GM12875 (cell line): ENCODE results near the gene RAP1A.

Source experiments
- H3K4me3 ChIP-seq: one replicate; pipeline ENCODE4 v1.5.1; 2011; ENCODE audit warnings: low read depth, low read length, control low read depth
- CTCF ChIP-seq: IDR thresholded peaks from 2 replicates; pipeline ENCODE4 v1.5.1; 2011; ENCODE audit warnings: low read depth, mild to moderate bottlenecking, control low read depth, inconsistent platforms, low read length, moderate library complexity, borderline replicate concordance; ENCODE audit not compliant: insufficient read depth

Gene RAP1A

DNA sequence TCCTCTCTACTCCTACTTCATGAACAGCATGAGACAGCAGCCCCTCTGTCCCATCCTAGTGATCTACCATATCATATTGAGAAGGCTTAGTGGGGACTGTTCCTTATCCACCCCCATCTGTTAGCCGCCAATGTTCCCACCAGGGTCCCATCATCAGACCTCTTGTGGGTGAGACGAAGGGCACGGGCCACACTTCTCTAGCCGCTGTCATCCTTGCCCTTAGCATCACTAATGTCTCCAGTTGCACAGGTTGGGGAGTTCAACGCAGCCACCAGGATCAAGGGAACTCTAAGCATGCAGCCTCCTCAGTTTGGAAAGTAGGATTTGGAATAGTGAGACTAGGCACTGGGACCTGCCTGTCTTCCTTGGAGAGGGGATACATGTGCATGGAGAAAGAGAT, 99.5 kb downstream of the RAP1A start:
- no peak for TF ChIP-seq CTCF

GRCh38 chr1:111719674-111720132, 100.1 kb downstream of the RAP1A start:
- no peak for TF ChIP-seq CTCF
- H3K4me3 ChIP-seq: no peak overlapping the region

More for the DNA sequence above, 99.5 kb downstream of the RAP1A start:
- no peak overlapping the region for H3K4me3 ChIP-seq

GRCh38 chr1:111720274-111720976, 100.8 kb downstream of the RAP1A start:
- no peak for TF ChIP-seq CTCF
- no peak overlapping the region for H3K4me3 ChIP-seq

DNA sequence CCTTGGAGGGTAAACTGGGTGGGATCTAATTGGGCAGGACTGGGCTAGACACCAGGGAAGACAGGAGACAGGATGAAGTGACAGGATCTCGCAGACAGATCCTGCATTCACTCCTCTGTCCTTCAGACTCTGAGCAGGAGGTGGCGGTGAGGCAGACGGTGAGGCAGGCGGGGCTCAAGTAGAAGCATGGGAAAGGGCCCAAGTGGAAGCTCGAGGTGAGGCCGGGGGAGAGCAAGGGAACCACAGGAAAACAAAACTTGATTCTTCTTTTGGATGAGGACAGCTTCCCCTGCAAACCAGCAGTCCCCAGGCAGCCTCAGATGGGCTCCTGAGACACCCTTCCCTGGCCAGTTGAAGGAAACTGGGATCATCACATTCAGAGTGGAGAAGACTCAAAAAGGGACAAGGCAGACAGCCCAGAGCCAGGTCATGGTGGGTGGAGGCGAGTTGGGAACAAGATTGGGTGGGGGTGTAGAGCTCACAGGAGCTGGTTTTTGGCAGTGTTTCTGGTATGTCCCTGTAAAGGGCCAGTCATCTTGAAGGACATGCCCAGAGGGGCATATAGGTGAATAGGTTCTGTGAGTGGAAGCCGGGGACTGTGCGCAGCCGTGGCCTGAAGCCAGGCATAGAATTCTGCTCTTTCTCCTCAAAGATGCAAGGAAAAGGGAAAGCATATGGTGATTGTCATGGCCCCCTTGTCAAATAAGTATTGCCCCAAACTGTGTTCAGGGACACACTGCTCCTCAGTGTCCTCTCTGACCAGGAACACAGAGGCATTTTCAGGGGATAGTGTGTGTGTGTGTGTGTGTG, 101.6 kb downstream of the RAP1A start:
- no peak for TF ChIP-seq CTCF
- H3K4me3 ChIP-seq: no peak overlapping the region

GRCh38 chr1:111723091-111723806, 103.7 kb downstream of the RAP1A start:
- TF ChIP-seq CTCF: no peak
- H3K4me3 ChIP-seq: no peak overlapping the region

DNA sequence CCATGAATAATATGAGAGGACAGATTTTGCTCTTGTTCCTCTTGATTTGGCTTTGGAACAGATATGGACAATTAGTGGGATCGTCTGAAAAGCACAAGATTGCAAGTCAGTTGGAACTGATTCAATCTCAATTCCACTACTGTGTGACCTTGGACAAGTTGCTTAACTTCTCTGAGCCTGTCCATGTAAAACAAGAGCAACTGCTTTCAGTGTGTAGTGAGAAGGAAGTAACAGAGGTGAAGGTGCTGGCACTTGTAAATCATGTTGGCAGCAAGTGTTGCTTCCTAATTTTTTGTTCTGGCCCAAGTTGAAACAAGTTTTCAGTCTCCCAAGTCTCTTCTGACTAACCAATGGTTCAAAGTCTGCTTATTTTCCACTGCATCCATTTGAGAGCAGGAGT, 104.3 kb downstream of the RAP1A start:
- TF ChIP-seq CTCF: no peak
- no peak overlapping the region for H3K4me3 ChIP-seq
